Muscle of arm (tissue), 12 donors: ENCODE data around the gene RAB24. TPM values are rescaled to one million over a fixed set of nuclear protein-coding genes. Genes with fewer than 3 reads are reported as not detected.
"Not testable (repeated sequence)": the region's sequence is repeated elsewhere in the genome, so short reads cannot be mapped to it uniquely, and the experiment has no call there.

Experiments used
- DNase-seq: peaks from one replicate; pipeline ENCODE4 v3.0.0-alpha.2; 2013
- polyA plus RNA-seq, 12 donors: library from polyadenylated mRNA; unstranded; fragments of 120-200 nt; gene quantifications; one replicate each; pipeline ENCODE4 v1.2.1, GENCODE V29; 2013; ENCODE audit not compliant: insufficient read length in 12 of 12

The RAB24 gene
- polyA plus RNA-seq, 12 donors: 10.1 to 21.6 (median 19.8) TPM; not detected in 1

GRCh38 chr5:177312649-177313181 lies 9.2 kb upstream of the RAB24 start:
- DNase-seq: no peak

GRCh38 chr5:177311723-177312648 lies 8.5 kb upstream of the RAB24 start, which contains the start of gene MXD3:
TSS of gene MXD3 (minus strand) at chr5:177311898. CDS start at chr5:177311830, 68 bp downstream.
- peak; percentile 92 for DNase-seq

GRCh38 chr5:177311392-177311722 lies 7.8 kb upstream of the RAB24 start:
- no peak for DNase-seq

- no peak for DNase-seq
Observed at GRCh38 chr5:177310757-177311391, 7.4 kb upstream of the RAB24 start.

GRCh38 chr5:177310332-177310731 lies 6.8 kb upstream of the RAB24 start:
- no peak for DNase-seq

- no peak for DNase-seq
Observed at GRCh38 chr5:177309351-177310191, 6.1 kb upstream of the RAB24 start.

- no peak for DNase-seq
Observed at GRCh38 chr5:177308740-177309139, 5.2 kb upstream of the RAB24 start.

- DNase-seq: no peak
Observed at GRCh38 chr5:177307544-177308363, 4.2 kb upstream of the RAB24 start.

GRCh38 chr5:177306674-177307543 lies 3.4 kb upstream of the RAB24 start:
- no peak for DNase-seq

- not testable (repeated sequence) for DNase-seq
Observed at GRCh38 chr5:177306103-177306640, 2.7 kb upstream of the RAB24 start.

- DNase-seq: no peak
Observed at GRCh38 chr5:177304392-177305119, 1.0 kb upstream of the RAB24 start.

GRCh38 chr5:177303925-177304391 lies 439 bp upstream of the RAB24 start:
- no peak for DNase-seq

GRCh38 chr5:177302354-177303110 lies 987 bp downstream of the RAB24 start:
- DNase-seq: no peak

GRCh38 chr5:177301503-177302165 lies 1.9 kb downstream of the RAB24 start:
- no peak for DNase-seq

- no peak for DNase-seq
Observed at GRCh38 chr5:177300951-177301350, 2.6 kb downstream of the RAB24 start.

GRCh38 chr5:177300236-177300880 lies 3.2 kb downstream of the RAB24 start:
- no peak for DNase-seq

- DNase-seq: no peak
Observed at GRCh38 chr5:177299697-177300096, 3.8 kb downstream of the RAB24 start.
